GM12801 (cell line): ENCODE measurements around the gene SAMHD1.

Source experiments
- CTCF ChIP-seq: IDR thresholded peaks from one replicate; pipeline ENCODE4 v1.5.1; 2011; ENCODE audit warnings: control low read depth; ENCODE audit not compliant: insufficient read length; ENCODE audit errors: extremely low read depth

SAMHD1 gene

DNA sequence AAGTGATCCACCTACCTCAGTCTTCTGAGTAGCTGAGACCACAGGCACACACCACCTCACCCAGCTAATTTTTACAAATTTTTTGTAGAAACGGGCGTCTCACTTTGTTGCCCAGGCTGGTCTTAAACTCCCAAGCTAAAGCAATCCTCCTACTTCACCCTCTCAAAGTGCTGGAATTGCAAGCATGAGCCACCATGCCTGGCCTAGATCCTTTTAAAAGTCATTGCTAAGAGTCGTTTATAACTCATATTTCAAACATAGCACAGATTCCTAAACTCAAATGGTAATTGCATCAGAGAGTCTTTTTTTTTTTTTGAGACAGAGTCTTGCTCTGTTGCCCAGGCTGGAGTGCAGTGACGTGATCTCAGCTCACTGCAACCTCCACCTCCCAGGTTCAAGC lies 7.7 kb upstream of the SAMHD1 start:
- TF ChIP-seq CTCF: no peak

- no peak for TF ChIP-seq CTCF
These were observed 6.6 kb upstream of the SAMHD1 start for GRCh38 chr20:36957875-36958667.

DNA sequence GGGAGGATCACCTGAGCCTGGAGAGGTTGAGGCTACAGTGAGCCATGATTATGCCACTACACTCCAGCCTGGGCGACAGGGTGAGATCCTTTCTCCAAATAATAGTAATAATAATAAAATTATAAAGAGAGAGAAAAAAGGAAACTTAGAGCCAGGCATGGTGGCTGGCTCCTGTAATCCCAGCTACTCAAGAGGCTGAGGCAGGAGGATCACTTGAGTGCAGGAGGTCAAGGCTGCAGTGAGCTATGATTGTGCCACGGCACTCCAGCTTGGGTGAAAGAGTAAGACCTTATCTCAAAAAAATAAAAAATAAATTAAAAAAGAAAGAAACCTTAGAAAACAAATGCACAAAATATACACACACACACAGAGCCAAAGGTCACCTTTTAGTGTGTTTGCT lies 5.2 kb upstream of the SAMHD1 start:
- TF ChIP-seq CTCF: no peak

GRCh38 chr20:36956016-36956415 lies 4.5 kb upstream of the SAMHD1 start:
- no peak for TF ChIP-seq CTCF

- no peak for TF ChIP-seq CTCF
These were observed 651 bp upstream of the SAMHD1 start for GRCh38 chr20:36951979-36952738.

- TF ChIP-seq CTCF: no peak
These were observed 902 bp downstream of the SAMHD1 start for GRCh38 chr20:36950414-36951197.

GRCh38 chr20:36941401-36941835 lies 10.1 kb downstream of the SAMHD1 start:
- no peak for TF ChIP-seq CTCF
